ENCODE data around the gene SLBP.

GRCh38 chr4:1667273-1667672 lies 44.8 kb downstream of the SLBP start:
- no peak for TF ChIP-seq CTCF (IDR thresholded peaks at IDR 0.05 in 4 of 5, conservative IDR thresholded peaks at IDR 0.05 in 1 of 5)
- no peak for TF ChIP-seq POLR2A (IDR thresholded peaks at IDR 0.05)
